SU-DHL-6 (cell line): ENCODE results near the gene MIGA2.

Experiments used
- H2AFZ ChIP-seq: fragments of 200-600 bp; sonication (generic); 2 replicates; pipeline ENCODE4 v1.6.1; 2014; ENCODE audit warnings: low read depth, mild to moderate bottlenecking, moderate library complexity, mixed read lengths, antibody characterized with exemption, low read length; ENCODE audit not compliant: severe bottlenecking
- H3F3A ChIP-seq: fragments of 200-600 bp; shearing (Covaris generic); 2 replicates; pipeline ENCODE4 v1.6.0; 2016; ENCODE audit warnings: antibody characterized with exemption, mild to moderate bottlenecking; ENCODE audit not compliant: insufficient read depth
- H3K27ac ChIP-seq: fragments of 200-600 bp; sonication (generic); 2 replicates; pipeline ENCODE4 v1.5.1; 2016; ENCODE audit warnings: low read depth, mild to moderate bottlenecking, low read length, moderate library complexity, mixed read lengths
- H3K27me3 ChIP-seq: fragments of 200-600 bp; sonication (generic), shearing (Covaris generic); 2 replicates; pipeline ENCODE4 v1.6.0; 2014; ENCODE audit warnings: mild to moderate bottlenecking, low read length
- H3K36me3 ChIP-seq: fragments of 200-600 bp; sonication (generic); 2 replicates; pipeline ENCODE4 v1.6.1; 2014; ENCODE audit warnings: mild to moderate bottlenecking, low read length, mixed read lengths
- H3K4me2 ChIP-seq: fragments of 300-600, 200-600 bp; shearing (Covaris generic), sonication (generic); 2 replicates; pipeline ENCODE4 v1.6.0; 2014; ENCODE audit warnings: low read length, low read depth, mild to moderate bottlenecking; ENCODE audit not compliant: poor library complexity, severe bottlenecking
- H3K4me3 ChIP-seq: fragments of 200-600 bp; sonication (generic); 2 replicates; pipeline ENCODE4 v1.5.1; 2014; ENCODE audit warnings: antibody characterized with exemption, low read length, mild to moderate bottlenecking, mixed read lengths; ENCODE audit not compliant: insufficient read depth, poor library complexity, severe bottlenecking
- H3K79me2 ChIP-seq: fragments of 200-600 bp; sonication (generic); 2 replicates; pipeline ENCODE4 v1.6.1; 2014; ENCODE audit warnings: mild to moderate bottlenecking, low read length, moderate library complexity; ENCODE audit not compliant: insufficient read depth
- H3K9ac ChIP-seq: fragments of 200-600 bp; sonication (generic); 2 replicates; pipeline ENCODE4 v1.7.0; 2014; ENCODE audit warnings: mild to moderate bottlenecking, low read length
- H3K9me2 ChIP-seq: fragments of 200-600 bp; sonication (generic); replicated peaks from 2 replicates; pipeline ENCODE4 v1.6.1; 2014; ENCODE audit warnings: low read length; ENCODE audit not compliant: insufficient read depth
- H3K9me3 ChIP-seq: fragments of 200-600 bp; sonication (generic); 2 replicates; pipeline ENCODE4 v1.6.1; 2014; ENCODE audit warnings: low read length, mixed read lengths; ENCODE audit not compliant: insufficient read depth
- H4K20me1 ChIP-seq: fragments of 200-600 bp; sonication (generic); 2 replicates; pipeline ENCODE4 v1.6.1; 2014; ENCODE audit warnings: low read depth, mild to moderate bottlenecking, antibody characterized with exemption, low read length, moderate library complexity, mixed read lengths
- CTCF ChIP-seq: fragments of 200-600 bp; sonication (generic); IDR thresholded peaks from one replicate; pipeline ENCODE4 v1.5.1; 2017; ENCODE audit warnings: antibody characterized with exemption, mild to moderate bottlenecking, low read length, moderate library complexity; ENCODE audit not compliant: insufficient read depth, poor library complexity, severe bottlenecking
- EZH2phosphoT487 ChIP-seq: fragments of 200-600 bp; sonication (generic), shearing (Covaris generic); conservative IDR thresholded peaks from 2 replicates; pipeline ENCODE4 v1.6.1; 2018; ENCODE audit warnings: mild to moderate bottlenecking, antibody characterized with exemption, low read length, moderate library complexity, mixed read lengths

The MIGA2 gene

GRCh38 chr9:129079829-129080228 lies 43.4 kb downstream of the MIGA2 start:
- H3K27ac ChIP-seq, result no peak overlapping the region

GRCh38 chr9:129080298-129080600 lies 43.8 kb downstream of the MIGA2 start:
- H3K4me2 ChIP-seq, result peak overlapping the region; percentile 77
- no peaks in the 10 kb centered on the region for H4K20me1 ChIP-seq
- no peaks in the 10 kb centered on the region for H3K9me3 ChIP-seq
- H3K27me3 ChIP-seq, result no peaks in the 10 kb centered on the region
- peak overlapping the region; percentile 40 for H2AFZ ChIP-seq
- H3F3A ChIP-seq, result no peaks in the 10 kb centered on the region
- H3K36me3 ChIP-seq, result no peaks in the 10 kb centered on the region
- H3K9me2 ChIP-seq, result no peaks in the 10 kb centered on the region
- peaks cover 26% of the 10 kb centered on the region for H3K79me2 ChIP-seq
- TF ChIP-seq EZH2phosphoT487 (no peak), CTCF (no peak)
- no peak overlapping the region for H3K27ac ChIP-seq
- peak overlapping the region; percentile 59 for H3K9ac ChIP-seq
- H3K4me3 ChIP-seq, result peak overlapping the region; percentile 67

More at GRCh38 chr9:129079829-129080228, 43.4 kb downstream of the MIGA2 start:
- H3K4me2 ChIP-seq, result peak overlapping the region; percentile 77
- H3K27me3 ChIP-seq, result no peaks in the 10 kb centered on the region
- H3K79me2 ChIP-seq, result peaks cover 26% of the 10 kb centered on the region
- peak overlapping the region; percentile 67 for H3K4me3 ChIP-seq
- H3K36me3 ChIP-seq, result no peaks in the 10 kb centered on the region
- peak overlapping the region; percentile 40 for H2AFZ ChIP-seq
- H3K9me2 ChIP-seq, result no peaks in the 10 kb centered on the region
- H4K20me1 ChIP-seq, result no peaks in the 10 kb centered on the region
- no peaks in the 10 kb centered on the region for H3F3A ChIP-seq
- H3K9me3 ChIP-seq, result no peaks in the 10 kb centered on the region
- TF ChIP-seq EZH2phosphoT487, result no peak
- no peak for TF ChIP-seq CTCF
- H3K9ac ChIP-seq, result peak overlapping the region; percentile 59

GRCh38 chr9:129080601-129081387 lies 44.4 kb downstream of the MIGA2 start, which contains the start of gene DOLPP1:
Gene DOLPP1, plus strand, starts transcription at chr9:129081111. Its CDS starts 21 bp downstream, at chr9:129081132.
- H3K4me3 ChIP-seq, result peak within 1 kb of the TSS; percentile 81
- no peaks in the 10 kb centered on the region for H3K27me3 ChIP-seq
- no peaks in the 10 kb centered on the region for H3K9me2 ChIP-seq
- H4K20me1 ChIP-seq, result no peaks in the 10 kb centered on the region
- H3F3A ChIP-seq, result no peaks in the 10 kb centered on the region
- H3K36me3 ChIP-seq, result no peaks in the 10 kb centered on the region
- no peaks in the 10 kb centered on the region for H3K9me3 ChIP-seq
- H3K79me2 ChIP-seq, result peaks cover 26% of the 10 kb centered on the region
- H3K4me2 ChIP-seq, result peak within 1 kb of the TSS; percentile 88
- H2AFZ ChIP-seq, result peak within 1 kb of the TSS; percentile 78
- H3K9ac ChIP-seq, result peak within 1 kb of the TSS; percentile 82
- TF ChIP-seq EZH2phosphoT487 (no peak), CTCF (no peak)
- H3K27ac ChIP-seq, result peak within 1 kb of the TSS; percentile 50
